OCI-LY1 (cell line): Measurements from ENCODE around the gene SP3.

Experiments used
- EZH2 ChIP-seq: fragments of 200-600 bp; sonication (generic), shearing (Covaris generic); IDR thresholded peaks from 2 replicates; pipeline ENCODE4 v1.8.0; 2017; ENCODE audit warnings: borderline replicate concordance, mixed run types, mild to moderate bottlenecking, antibody characterized with exemption, low read length, moderate library complexity, mixed read lengths
- TF ChIP-seq, protein P1 (sequence below): fragments of 200-600 bp; sonication (generic), shearing (Covaris generic); IDR thresholded peaks from 2 replicates; pipeline ENCODE4 v1.5.1; 2017; ENCODE audit warnings: mild to moderate bottlenecking, antibody characterized with exemption, low read length, moderate library complexity, mixed read lengths

DNA sequence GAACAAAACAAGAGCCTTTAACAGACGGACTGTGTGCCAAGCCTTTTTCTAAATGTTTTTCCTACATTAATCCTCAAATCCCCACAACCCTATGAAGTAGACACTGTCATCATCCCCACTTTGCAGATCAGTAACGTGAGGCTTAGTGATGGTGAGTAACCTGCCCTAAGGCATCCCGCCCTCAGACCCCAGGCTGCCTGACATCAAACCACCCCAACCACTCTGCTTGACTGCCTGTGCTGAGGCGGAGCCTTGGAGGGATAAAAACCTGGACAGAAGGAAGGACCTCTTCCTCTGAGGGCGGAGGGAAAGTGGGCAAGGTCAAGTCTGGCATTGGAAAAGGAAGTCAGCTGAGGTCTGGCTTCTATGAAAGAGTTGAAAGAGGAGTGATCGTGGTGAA, 104.6 kb downstream of the SP3 start:
- TF ChIP-seq, protein P1, sequence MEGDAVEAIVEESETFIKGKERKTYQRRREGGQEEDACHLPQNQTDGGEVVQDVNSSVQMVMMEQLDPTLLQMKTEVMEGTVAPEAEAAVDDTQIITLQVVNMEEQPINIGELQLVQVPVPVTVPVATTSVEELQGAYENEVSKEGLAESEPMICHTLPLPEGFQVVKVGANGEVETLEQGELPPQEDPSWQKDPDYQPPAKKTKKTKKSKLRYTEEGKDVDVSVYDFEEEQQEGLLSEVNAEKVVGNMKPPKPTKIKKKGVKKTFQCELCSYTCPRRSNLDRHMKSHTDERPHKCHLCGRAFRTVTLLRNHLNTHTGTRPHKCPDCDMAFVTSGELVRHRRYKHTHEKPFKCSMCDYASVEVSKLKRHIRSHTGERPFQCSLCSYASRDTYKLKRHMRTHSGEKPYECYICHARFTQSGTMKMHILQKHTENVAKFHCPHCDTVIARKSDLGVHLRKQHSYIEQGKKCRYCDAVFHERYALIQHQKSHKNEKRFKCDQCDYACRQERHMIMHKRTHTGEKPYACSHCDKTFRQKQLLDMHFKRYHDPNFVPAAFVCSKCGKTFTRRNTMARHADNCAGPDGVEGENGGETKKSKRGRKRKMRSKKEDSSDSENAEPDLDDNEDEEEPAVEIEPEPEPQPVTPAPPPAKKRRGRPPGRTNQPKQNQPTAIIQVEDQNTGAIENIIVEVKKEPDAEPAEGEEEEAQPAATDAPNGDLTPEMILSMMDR = no peak
- TF ChIP-seq EZH2 = no peak
